ENCODE measurements around the gene IL1RAPL1. TPM values are rescaled to one million over a fixed set of nuclear protein-coding genes. Genes with fewer than 3 reads are reported as not detected.

The IL1RAPL1 gene
- polyA plus RNA-seq, 2 of the 4 experiments (the other 2 are of a cell fraction), result not detected

DNA sequence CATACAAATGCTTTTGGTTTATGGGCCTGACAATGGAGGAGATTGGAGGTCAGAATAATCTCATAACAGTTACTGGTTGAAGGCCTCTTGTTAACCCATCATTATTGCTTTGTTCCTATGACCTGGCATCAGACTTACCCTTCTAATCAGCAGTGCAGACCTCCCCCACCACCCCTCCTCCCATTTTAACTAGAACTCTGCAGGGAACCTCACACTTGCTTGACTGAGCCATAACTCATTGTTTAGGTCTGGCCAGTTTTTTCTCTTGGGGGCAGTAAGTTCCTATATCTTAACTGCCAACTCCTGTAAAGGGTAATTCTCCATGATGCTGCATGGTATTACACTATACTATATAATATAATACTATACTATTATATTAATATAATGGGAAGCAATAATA, 609.3 kb downstream of the IL1RAPL1 start:
- ATAC-seq (no peak), FAIRE-seq (no peak), DNase-seq (ENCODE audit: low read depth in 1 of 2, low spot score in 1 of 2) (no peak)
- H3K9me3 ChIP-seq, result no peaks in the 10 kb centered on the region
- no peaks in the 10 kb centered on the region for H3K4me1 ChIP-seq
- H3K4me2 ChIP-seq, result no peak overlapping the region
- ChIA-PET CTCF (no interaction called here), POLR2A (no interaction called here)
- H3K4me3 ChIP-seq, result no peak overlapping the region
- no peak overlapping the region for H3K27ac ChIP-seq
- no peak for TF ChIP-seq E2F6 (IDR thresholded peaks at IDR 0.05; ENCODE audit: borderline replicate concordance, low read depth)
- TF ChIP-seq, protein P1, sequence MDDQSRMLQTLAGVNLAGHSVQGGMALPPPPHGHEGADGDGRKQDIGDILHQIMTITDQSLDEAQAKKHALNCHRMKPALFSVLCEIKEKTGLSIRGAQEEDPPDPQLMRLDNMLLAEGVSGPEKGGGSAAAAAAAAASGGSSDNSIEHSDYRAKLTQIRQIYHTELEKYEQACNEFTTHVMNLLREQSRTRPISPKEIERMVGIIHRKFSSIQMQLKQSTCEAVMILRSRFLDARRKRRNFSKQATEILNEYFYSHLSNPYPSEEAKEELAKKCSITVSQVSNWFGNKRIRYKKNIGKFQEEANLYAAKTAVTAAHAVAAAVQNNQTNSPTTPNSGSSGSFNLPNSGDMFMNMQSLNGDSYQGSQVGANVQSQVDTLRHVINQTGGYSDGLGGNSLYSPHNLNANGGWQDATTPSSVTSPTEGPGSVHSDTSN (IDR thresholded peaks at IDR 0.05), result no peak
- TF ChIP-seq HDAC2 (IDR thresholded peaks at IDR 0.05), result no peak
- TF ChIP-seq RAD21 (conservative IDR thresholded peaks at IDR 0.05 in 1 of 2, IDR thresholded peaks at IDR 0.05 in 1 of 2), result no peak
- TF ChIP-seq HOXA7 (CRISPR knock-in tag; IDR thresholded peaks at IDR 0.05), result no peak
- TF ChIP-seq KDM5A (IDR thresholded peaks at IDR 0.05), result no peak
- no peak for TF ChIP-seq PHF8 (IDR thresholded peaks at IDR 0.05; ENCODE audit: borderline replicate concordance, low read depth)
- no peak for TF ChIP-seq MYC (IDR thresholded peaks at IDR 0.05; ENCODE audit: borderline replicate concordance, low read length)
- no peak for TF ChIP-seq JUNB (IDR thresholded peaks at IDR 0.05)
- TF ChIP-seq NFE2L2 (conservative IDR thresholded peaks at IDR 0.05; ENCODE audit: low read length), result no peak
- TF ChIP-seq GATA3 (IDR thresholded peaks at IDR 0.05; ENCODE audit: borderline replicate concordance), result no peak
- TF ChIP-seq SREBF2 (IDR thresholded peaks at IDR 0.05), result no peak
- no peak for TF ChIP-seq HES2 (IDR thresholded peaks at IDR 0.05)
- TF ChIP-seq ESRRA (IDR thresholded peaks at IDR 0.05; ENCODE audit: borderline replicate concordance, low read length), result no peak
- TF ChIP-seq KDM1A (IDR thresholded peaks at IDR 0.05; ENCODE audit: low read depth), result no peak
- TF ChIP-seq RARB (CRISPR knock-in tag; IDR thresholded peaks at IDR 0.05), result no peak
- no peak for TF ChIP-seq JUN (IDR thresholded peaks at IDR 0.05)
- no peak for TF ChIP-seq MAZ (IDR thresholded peaks at IDR 0.05; ENCODE audit: borderline replicate concordance, low read depth, low read length)
- TF ChIP-seq RCOR1 (IDR thresholded peaks at IDR 0.05; ENCODE audit: low read depth, low read length), result no peak
- TF ChIP-seq ZC3H11A (IDR thresholded peaks at IDR 0.05), result no peak

DNA sequence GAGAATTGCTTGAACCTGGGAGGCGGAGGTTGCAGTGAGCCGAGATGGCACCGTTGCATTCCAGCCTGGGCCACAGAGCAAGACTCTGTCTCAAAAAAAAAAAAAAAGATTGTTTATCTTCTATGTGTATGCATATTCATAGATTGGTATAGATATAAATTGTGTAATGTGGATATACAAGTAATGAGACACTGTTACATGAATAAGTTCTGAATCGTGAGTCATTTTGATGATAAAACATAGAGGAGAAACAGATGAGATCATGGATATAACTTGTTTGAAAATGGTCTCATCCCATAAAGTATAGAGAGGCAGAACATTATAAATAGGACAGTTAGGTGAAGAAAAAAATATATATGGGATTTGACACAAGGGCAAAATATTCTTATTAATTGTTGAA, 628.0 kb downstream of the IL1RAPL1 start:
- 41% methylated on average over 4 of the region's 4 CpGs for WGBS (ENCODE audit: missing lambda C conversion rate)
- ChIA-PET CTCF (no interaction called here), POLR2A (no interaction called here)
- Histone ChIP-seq H3K4me3 (no peak overlapping the region), H3K9me3 (no peaks in the 10 kb centered on the region), H3K4me1 (no peaks in the 10 kb centered on the region), H3K27ac (no peak overlapping the region), H3K4me2 (no peak overlapping the region)
- TF ChIP-seq HDAC2 (IDR thresholded peaks at IDR 0.05), result no peak
- no peak for TF ChIP-seq SREBF2 (IDR thresholded peaks at IDR 0.05)
- TF ChIP-seq SMC3 (IDR thresholded peaks at IDR 0.05), result no peak
- TF ChIP-seq GATA3 (IDR thresholded peaks at IDR 0.05; ENCODE audit: borderline replicate concordance), result no peak
- no peak for TF ChIP-seq REST (IDR thresholded peaks at IDR 0.05)
- TF ChIP-seq HEYL (CRISPR knock-in tag; IDR thresholded peaks at IDR 0.05), result no peak
- TF ChIP-seq ZC3H11A (IDR thresholded peaks at IDR 0.05), result no peak
- no peak for TF ChIP-seq HOXB13 (CRISPR knock-in tag; IDR thresholded peaks at IDR 0.05; ENCODE audit: low read depth)
- no peak for TF ChIP-seq RAD21 (conservative IDR thresholded peaks at IDR 0.05 in 1 of 2, IDR thresholded peaks at IDR 0.05 in 1 of 2)
- TF ChIP-seq, protein P2, sequence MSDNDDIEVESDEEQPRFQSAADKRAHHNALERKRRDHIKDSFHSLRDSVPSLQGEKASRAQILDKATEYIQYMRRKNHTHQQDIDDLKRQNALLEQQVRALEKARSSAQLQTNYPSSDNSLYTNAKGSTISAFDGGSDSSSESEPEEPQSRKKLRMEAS (IDR thresholded peaks at IDR 0.05), result no peak
- TF ChIP-seq MAFK (IDR thresholded peaks at IDR 0.05; ENCODE audit: partially characterized antibody), result no peak
- TF ChIP-seq TP53 (CRISPR knock-in tag; IDR thresholded peaks at IDR 0.05), result no peak
- TF ChIP-seq NFE2L2 (conservative IDR thresholded peaks at IDR 0.05; ENCODE audit: low read length), result no peak
- no peak for TF ChIP-seq FOXS1 (CRISPR knock-in tag; IDR thresholded peaks at IDR 0.05)
- TF ChIP-seq PHF8 (IDR thresholded peaks at IDR 0.05; ENCODE audit: borderline replicate concordance, low read depth), result no peak
- no peak for TF ChIP-seq EHF (CRISPR knock-in tag; IDR thresholded peaks at IDR 0.05)
- TF ChIP-seq, protein P3, sequence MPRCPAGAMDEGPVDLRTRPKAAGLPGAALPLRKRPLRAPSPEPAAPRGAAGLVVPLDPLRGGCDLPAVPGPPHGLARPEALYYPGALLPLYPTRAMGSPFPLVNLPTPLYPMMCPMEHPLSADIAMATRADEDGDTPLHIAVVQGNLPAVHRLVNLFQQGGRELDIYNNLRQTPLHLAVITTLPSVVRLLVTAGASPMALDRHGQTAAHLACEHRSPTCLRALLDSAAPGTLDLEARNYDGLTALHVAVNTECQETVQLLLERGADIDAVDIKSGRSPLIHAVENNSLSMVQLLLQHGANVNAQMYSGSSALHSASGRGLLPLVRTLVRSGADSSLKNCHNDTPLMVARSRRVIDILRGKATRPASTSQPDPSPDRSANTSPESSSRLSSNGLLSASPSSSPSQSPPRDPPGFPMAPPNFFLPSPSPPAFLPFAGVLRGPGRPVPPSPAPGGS (IDR thresholded peaks at IDR 0.05), result no peak
- FAIRE-seq, result no peak
- DNase-seq (ENCODE audit: low read depth in 1 of 2, low spot score in 1 of 2), result no peak
- no peak for ATAC-seq
